Progenitor cell of endocrine pancreas (in vitro differentiated cells): ENCODE results near the gene PCSK5. TPM values are rescaled to one million over a fixed set of nuclear protein-coding genes. Genes with fewer than 3 reads are reported as not detected.

Source experiments
- DNase-seq: peaks from one replicate; pipeline ENCODE4 v3.0.0; 2021; ENCODE audit warnings: low spot score; ENCODE audit not compliant: unreplicated experiment
- H3K27ac Mint-ChIP-seq: 2 replicates; pipeline ENCODE4 v1.8.0; 2021; ENCODE audit warnings: mild to moderate bottlenecking, moderate library complexity, mixed read lengths
- H3K27me3 Mint-ChIP-seq: 2 replicates; pipeline ENCODE4 v1.8.0; 2021; ENCODE audit warnings: mixed read lengths
- H3K36me3 Mint-ChIP-seq: 2 replicates; pipeline ENCODE4 v1.8.0; 2022; ENCODE audit warnings: mixed read lengths; ENCODE audit not compliant: insufficient read depth
- H3K4me1 Mint-ChIP-seq: 2 replicates; pipeline ENCODE4 v1.8.0; 2021; ENCODE audit warnings: low read depth, mixed read lengths
- H3K4me3 Mint-ChIP-seq: 2 replicates; pipeline ENCODE4 v1.8.0; 2021; ENCODE audit warnings: low read depth, mild to moderate bottlenecking, moderate library complexity, mixed read lengths
- H3K9me3 Mint-ChIP-seq: 2 replicates; pipeline ENCODE4 v1.8.0; 2021; ENCODE audit warnings: low read depth, mixed read lengths
- CTCF ChIP-seq: fragments of 200-600 bp; sonication (generic); IDR thresholded peaks from one replicate; pipeline ENCODE4 v1.5.0; 2021; ENCODE audit warnings: antibody characterized with exemption, mild to moderate bottlenecking; ENCODE audit not compliant: unreplicated experiment
- total RNA-seq: library from RNA; stranded (reverse); gene quantifications from 2 replicates; pipeline ENCODE4 v1.2.1, GENCODE V29; 2021

The PCSK5 gene
- total RNA-seq, 1 donor from 2014 or later: 7.3 TPM

- no peaks in the 10 kb centered on the region for H3K36me3 Mint-ChIP-seq
- TF ChIP-seq CTCF: no peak
- H3K9me3 Mint-ChIP-seq: no peaks in the 10 kb centered on the region
- no peak overlapping the region for H3K4me3 Mint-ChIP-seq
- no peaks in the 10 kb centered on the region for H3K4me1 Mint-ChIP-seq
- DNase-seq: no peak
- H3K27me3 Mint-ChIP-seq: no peaks in the 10 kb centered on the region
- no peak overlapping the region for H3K27ac Mint-ChIP-seq
These were observed 117.5 kb downstream of the PCSK5 start for GRCh38 chr9:76007935-76008334.

GRCh38 chr9:76013809-76014208 is 123.3 kb downstream of the PCSK5 start:
- H3K27me3 Mint-ChIP-seq: peaks cover 3% of the 10 kb centered on the region
- DNase-seq: no peak
- H3K4me3 Mint-ChIP-seq: no peak overlapping the region
- H3K27ac Mint-ChIP-seq: no peak overlapping the region
- H3K9me3 Mint-ChIP-seq: no peaks in the 10 kb centered on the region
- H3K4me1 Mint-ChIP-seq: peaks cover 3% of the 10 kb centered on the region
- no peaks in the 10 kb centered on the region for H3K36me3 Mint-ChIP-seq
- TF ChIP-seq CTCF: no peak

GRCh38 chr9:76018235-76018634 is 127.8 kb downstream of the PCSK5 start:
- peak; percentile 9 for DNase-seq
- H3K36me3 Mint-ChIP-seq: no peaks in the 10 kb centered on the region
- no peak for TF ChIP-seq CTCF
- peak overlapping the region; percentile 23 for H3K4me3 Mint-ChIP-seq
- H3K27me3 Mint-ChIP-seq: peaks cover 11% of the 10 kb centered on the region
- H3K4me1 Mint-ChIP-seq: peaks cover 5% of the 10 kb centered on the region
- no peak overlapping the region for H3K27ac Mint-ChIP-seq
- H3K9me3 Mint-ChIP-seq: no peaks in the 10 kb centered on the region

- peaks cover 8% of the 10 kb centered on the region for H3K4me1 Mint-ChIP-seq
- no peaks in the 10 kb centered on the region for H3K9me3 Mint-ChIP-seq
- H3K27me3 Mint-ChIP-seq: peaks cover 11% of the 10 kb centered on the region
- H3K36me3 Mint-ChIP-seq: no peaks in the 10 kb centered on the region
- H3K4me3 Mint-ChIP-seq: no peak overlapping the region
- DNase-seq: no peak
- TF ChIP-seq CTCF: no peak
- H3K27ac Mint-ChIP-seq: no peak overlapping the region
These were observed 128.3 kb downstream of the PCSK5 start for GRCh38 chr9:76018761-76019160.

GRCh38 chr9:76020652-76021051 is 130.2 kb downstream of the PCSK5 start:
- no peaks in the 10 kb centered on the region for H3K36me3 Mint-ChIP-seq
- DNase-seq: no peak
- H3K27me3 Mint-ChIP-seq: peaks cover 14% of the 10 kb centered on the region
- peaks cover 13% of the 10 kb centered on the region for H3K4me1 Mint-ChIP-seq
- no peak for TF ChIP-seq CTCF
- H3K4me3 Mint-ChIP-seq: no peak overlapping the region
- no peaks in the 10 kb centered on the region for H3K9me3 Mint-ChIP-seq
- H3K27ac Mint-ChIP-seq: no peak overlapping the region
